HepG2 (cell line): ENCODE results near the gene IGFN1. TPM values are rescaled to one million over a fixed set of nuclear protein-coding genes. Genes with fewer than 3 reads are reported as not detected.

Experiments used
- AGO1 ChIP-seq: fragments of 200-400 bp; formaldehyde crosslinking; IDR thresholded peaks from 2 replicates; pipeline ENCODE4 v1.6.1; 2017; ENCODE audit warnings: mild to moderate bottlenecking, low read depth, low read length, moderate library complexity; ENCODE audit not compliant: poor library complexity, severe bottlenecking
- BRD4 ChIP-seq: sonication (generic); formaldehyde crosslinking; IDR thresholded peaks from 2 replicates; pipeline ENCODE4 v1.4.0; 2020; ENCODE audit warnings: missing genetic modification reagents
- GMEB1 ChIP-seq: sonication (generic); formaldehyde crosslinking; IDR thresholded peaks from 2 replicates; pipeline ENCODE4 v1.5.1; 2020; ENCODE audit warnings: missing genetic modification reagents, mild to moderate bottlenecking, borderline replicate concordance
- KDM5A ChIP-seq: fragments of 200-600 bp; sonication (generic); IDR thresholded peaks from 2 replicates; pipeline ENCODE4 v1.7.0; 2018; ENCODE audit warnings: antibody characterized with exemption, mild to moderate bottlenecking, low read length, borderline replicate concordance
- PAX8 ChIP-seq: sonication (generic); formaldehyde crosslinking; IDR thresholded peaks from 2 replicates; pipeline ENCODE4 v1.8.0; 2022; ENCODE audit warnings: mild to moderate bottlenecking, missing genetic modification reagents, borderline replicate concordance
- SAP130 ChIP-seq: IDR thresholded peaks from 2 replicates; pipeline ENCODE4 v1.6.1; 2016; ENCODE audit warnings: low read depth
- TBX2 ChIP-seq: sonication (generic); formaldehyde crosslinking; IDR thresholded peaks from 2 replicates; pipeline ENCODE4 v1.5.0; 2020; ENCODE audit warnings: missing genetic modification reagents, mild to moderate bottlenecking, borderline replicate concordance
- ZBTB40 ChIP-seq, 2 experiments: fragments of 450-650 bp in 1 of 2; sonication (generic) in 1 of 2; formaldehyde crosslinking in 1 of 2; IDR thresholded peaks; 2 replicates each; pipeline versions ENCODE4 v1.6.1 to v1.8.0; 2016 to 2022; ENCODE audit warnings: antibody characterized with exemption in 1 of 2, mild to moderate bottlenecking in 1 of 2, missing genetic modification reagents in 1 of 2
- ZBTB7A ChIP-seq: sonication (generic); formaldehyde crosslinking; IDR thresholded peaks from 2 replicates; pipeline ENCODE4 v1.8.0; 2022; ENCODE audit warnings: mild to moderate bottlenecking, missing genetic modification reagents
- ZNF331 ChIP-seq: sonication (generic); formaldehyde crosslinking; IDR thresholded peaks from 2 replicates; pipeline ENCODE4 v1.4.0; 2020; ENCODE audit warnings: missing genetic modification reagents
- ZNF768 ChIP-seq: sonication (generic); formaldehyde crosslinking; IDR thresholded peaks from 2 replicates; pipeline ENCODE4 v1.4.0; 2020; ENCODE audit warnings: missing genetic modification reagents
- polyA plus RNA-seq, 8 experiments: library from polyadenylated mRNA; depleted of rRNA in 3 of 8; stranded (reverse) in 7 of 8; unstranded in 1 of 8; fragments of >200 nt; fragmentation: Illumina TruSeq in 4 of 8; extraction: Trizol in 4 of 8; gene quantifications; 2 replicates each; pipeline versions ENCODE4 v1.2.1 to v1.2.3, GENCODE V29; 2011 to 2016; ENCODE audit warnings: low read depth in 4 of 8, missing spikeins in 1 of 8, mixed read lengths in 1 of 8; ENCODE audit not compliant: insufficient read depth in 1 of 8
- total RNA-seq, 5 experiments: library from RNA; depleted of rRNA; stranded (reverse); fragments of >200 nt; fragmentation: Illumina TruSeq; extraction: Trizol; gene quantifications; 2 replicates each; pipeline ENCODE4 v1.2.3, GENCODE V29; 2016; ENCODE audit warnings: low read depth in 1 of 5
- TF ChIP-seq, protein P1 (sequence below): sonication (generic); formaldehyde crosslinking; IDR thresholded peaks from 2 replicates; pipeline ENCODE4 v1.5.1; 2020; ENCODE audit warnings: missing genetic modification reagents, mild to moderate bottlenecking, borderline replicate concordance
- TF ChIP-seq, protein P2 (sequence below), 2 experiments: fragments of 450-650 bp in 1 of 2; sonication (generic) in 1 of 2; formaldehyde crosslinking; IDR thresholded peaks; 2 replicates each; pipeline versions ENCODE4 v1.5.0 to v1.8.0; 2020 to 2022; ENCODE audit warnings: mild to moderate bottlenecking in 1 of 2, missing genetic modification reagents in 1 of 2

IGFN1 gene
- total and polyA plus RNA-seq, 2 of the 13 experiments (the other 11 are each of a cell fraction or from before 2014, with no cell fraction given) = 0.04 to 0.05 TPM

- no peak for TF ChIP-seq ZBTB40 (IDR thresholded peaks at IDR 0.05)
- TF ChIP-seq ZBTB40 (CRISPR knock-in tag; IDR thresholded peaks at IDR 0.05) = peak; percentile 31; the same call in 1 of the 2 replicates
- no peak for TF ChIP-seq GMEB1 (CRISPR knock-in tag)
- peak; percentile 56 for TF ChIP-seq AGO1
- no peak for TF ChIP-seq ZNF331 (CRISPR knock-in tag)
- no peak for TF ChIP-seq BRD4 (CRISPR knock-in tag)
- TF ChIP-seq ZBTB7A (CRISPR knock-in tag) = peak; percentile 38; the same call in 1 of the 2 replicates
- TF ChIP-seq, protein P1, sequence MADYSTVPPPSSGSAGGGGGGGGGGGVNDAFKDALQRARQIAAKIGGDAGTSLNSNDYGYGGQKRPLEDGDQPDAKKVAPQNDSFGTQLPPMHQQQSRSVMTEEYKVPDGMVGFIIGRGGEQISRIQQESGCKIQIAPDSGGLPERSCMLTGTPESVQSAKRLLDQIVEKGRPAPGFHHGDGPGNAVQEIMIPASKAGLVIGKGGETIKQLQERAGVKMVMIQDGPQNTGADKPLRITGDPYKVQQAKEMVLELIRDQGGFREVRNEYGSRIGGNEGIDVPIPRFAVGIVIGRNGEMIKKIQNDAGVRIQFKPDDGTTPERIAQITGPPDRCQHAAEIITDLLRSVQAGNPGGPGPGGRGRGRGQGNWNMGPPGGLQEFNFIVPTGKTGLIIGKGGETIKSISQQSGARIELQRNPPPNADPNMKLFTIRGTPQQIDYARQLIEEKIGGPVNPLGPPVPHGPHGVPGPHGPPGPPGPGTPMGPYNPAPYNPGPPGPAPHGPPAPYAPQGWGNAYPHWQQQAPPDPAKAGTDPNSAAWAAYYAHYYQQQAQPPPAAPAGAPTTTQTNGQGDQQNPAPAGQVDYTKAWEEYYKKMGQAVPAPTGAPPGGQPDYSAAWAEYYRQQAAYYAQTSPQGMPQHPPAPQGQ (CRISPR knock-in tag) = no peak
- TF ChIP-seq TBX2 (CRISPR knock-in tag) = peak; percentile 48; the same call in 1 of the 2 replicates
- TF ChIP-seq PAX8 (CRISPR knock-in tag) = no peak
- TF ChIP-seq, protein P2, sequence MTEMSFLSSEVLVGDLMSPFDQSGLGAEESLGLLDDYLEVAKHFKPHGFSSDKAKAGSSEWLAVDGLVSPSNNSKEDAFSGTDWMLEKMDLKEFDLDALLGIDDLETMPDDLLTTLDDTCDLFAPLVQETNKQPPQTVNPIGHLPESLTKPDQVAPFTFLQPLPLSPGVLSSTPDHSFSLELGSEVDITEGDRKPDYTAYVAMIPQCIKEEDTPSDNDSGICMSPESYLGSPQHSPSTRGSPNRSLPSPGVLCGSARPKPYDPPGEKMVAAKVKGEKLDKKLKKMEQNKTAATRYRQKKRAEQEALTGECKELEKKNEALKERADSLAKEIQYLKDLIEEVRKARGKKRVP (CRISPR knock-in tag; IDR thresholded peaks at IDR 0.05) = no peak
- no peak for TF ChIP-seq SAP130 (CRISPR knock-in tag)
- peak; percentile 54; the same call in 1 of the 2 replicates for TF ChIP-seq KDM5A
- 0 out of 2 replicates have a peak, but pooled peaks have one; percentile 19 for TF ChIP-seq ZNF768 (CRISPR knock-in tag)
Observed at GRCh38 chr1:201153474-201154388, 36.9 kb upstream of the IGFN1 start (continued).
